Lower lobe of right lung (tissue), 2 donors: ENCODE measurements around the gene GPR160. TPM values are rescaled to one million over a fixed set of nuclear protein-coding genes. Genes with fewer than 3 reads are reported as not detected.

Experiments
- ATAC-seq, 2 donors: fragments of 200-7000 bp; cut with Tn5 transposase; one replicate each; pipeline ENCODE4 v1.9.1; 2020 to 2022; ENCODE audit warnings: mild to moderate bottlenecking in 2 of 2, moderate library complexity in 2 of 2
- DNase-seq: peaks from one replicate; pipeline ENCODE4 v3.0.0-alpha.2; 2020
- H3K27ac ChIP-seq: fragments of 200-600 bp; one replicate; pipeline ENCODE4 v1.8.0; 2022
- H3K27me3 ChIP-seq: fragments of 200-600 bp; one replicate; pipeline ENCODE4 v1.8.0; 2022; ENCODE audit warnings: low read depth
- H3K36me3 ChIP-seq: fragments of 200-600 bp; one replicate; pipeline ENCODE4 v1.8.0; 2022; ENCODE audit warnings: mild to moderate bottlenecking
- H3K4me1 ChIP-seq: fragments of 200-600 bp; one replicate; pipeline ENCODE4 v1.8.0; 2022
- H3K4me3 ChIP-seq: fragments of 200-600 bp; one replicate; pipeline ENCODE4 v1.8.0; 2022; ENCODE audit warnings: mild to moderate bottlenecking
- H3K9me3 ChIP-seq: fragments of 200-600 bp; one replicate; pipeline ENCODE4 v1.8.0; 2022
- CTCF ChIP-seq: fragments of 200-600 bp; IDR thresholded peaks from one replicate; pipeline ENCODE4 v1.8.0; 2022; ENCODE audit warnings: antibody characterized with exemption, mild to moderate bottlenecking
- intact Hi-C: fragments of 100-400 bp; cut with DNase I; formaldehyde crosslinking; loops from one replicate; pipeline ENCODE4 v1.11.0; 2022
- total RNA-seq: library from RNA; stranded (reverse); fragmentation: NEBNext Ultra II Directional; extraction: Animal tissue kit (Norgen Biotek cat#: 25700); gene quantifications from one replicate; pipeline ENCODE4 v1.2.1, GENCODE V29; 2021
- donor health status: DM: no; HTN: yes; CAD: no; lungs with severe emphysema.

Gene GPR160
- total RNA-seq, 1 donor from 2014 or later, result 24.4 TPM

- Histone ChIP-seq H3K27ac (peak overlapping the region; percentile 60), H3K4me1 (peaks cover 27% of the 10 kb centered on the region), H3K27me3 (no peaks in the 10 kb centered on the region), H3K4me3 (no peak overlapping the region), H3K36me3 (no peaks in the 10 kb centered on the region), H3K9me3 (no peaks in the 10 kb centered on the region)
- DNase-seq (no peak), ATAC-seq (peak; percentile 28 to 37)
- no peak for TF ChIP-seq CTCF
- intact Hi-C loops, result no loop called here
These were observed 7.0 kb downstream of the GPR160 start for GRCh38 chr3:170044795-170045244.

GRCh38 chr3:170046269-170047132 lies 8.7 kb downstream of the GPR160 start:
- TF ChIP-seq CTCF, result no peak
- peaks cover 33% of the 10 kb centered on the region for H3K4me1 ChIP-seq
- no peaks in the 10 kb centered on the region for H3K36me3 ChIP-seq
- H3K4me3 ChIP-seq, result no peak overlapping the region
- H3K27me3 ChIP-seq, result no peaks in the 10 kb centered on the region
- H3K9me3 ChIP-seq, result no peaks in the 10 kb centered on the region
- ATAC-seq (no peak), DNase-seq (no peak)
- H3K27ac ChIP-seq, result peak overlapping the region; percentile 60
- intact Hi-C loops, result no loop called here

- Histone ChIP-seq H3K27me3 (no peaks in the 10 kb centered on the region), H3K4me1 (peaks cover 33% of the 10 kb centered on the region), H3K9me3 (no peaks in the 10 kb centered on the region), H3K27ac (peak overlapping the region; percentile 60), H3K4me3 (no peak overlapping the region), H3K36me3 (no peaks in the 10 kb centered on the region)
- intact Hi-C loops, result no loop called here
- no peak for DNase-seq
- TF ChIP-seq CTCF, result no peak
- no peak for ATAC-seq
These were observed 9.3 kb downstream of the GPR160 start for GRCh38 chr3:170047133-170047404.

GRCh38 chr3:170049146-170050000 lies 11.6 kb downstream of the GPR160 start:
- ATAC-seq (peak; percentile 57 to 86), DNase-seq (peak; percentile 67)
- H3K27me3 ChIP-seq, result no peaks in the 10 kb centered on the region
- intact Hi-C loops, result no loop called here
- H3K4me1 ChIP-seq, result peaks cover 33% of the 10 kb centered on the region
- H3K4me3 ChIP-seq, result no peak overlapping the region
- no peaks in the 10 kb centered on the region for H3K9me3 ChIP-seq
- TF ChIP-seq CTCF, result no peak
- H3K27ac ChIP-seq, result peak overlapping the region; percentile 55
- no peaks in the 10 kb centered on the region for H3K36me3 ChIP-seq

GRCh38 chr3:170050753-170051152 lies 13.0 kb downstream of the GPR160 start:
- Histone ChIP-seq H3K4me3 (no peak overlapping the region), H3K27me3 (no peaks in the 10 kb centered on the region), H3K36me3 (no peaks in the 10 kb centered on the region), H3K4me1 (peaks cover 31% of the 10 kb centered on the region), H3K27ac (peak overlapping the region; percentile 55), H3K9me3 (no peaks in the 10 kb centered on the region)
- DNase-seq (no peak), ATAC-seq (peak; percentile 51 to 73)
- TF ChIP-seq CTCF, result no peak
- intact Hi-C loops, result no loop called here
